GM12878 (cell line): Measurements from ENCODE around the gene RANBP9. TPM values are rescaled to one million over a fixed set of nuclear protein-coding genes. Genes with fewer than 3 reads are reported as not detected.
A peak's percentile ranks its signal among the peaks of the same experiment; 100 is the strongest.

Source experiments
- BCL11A ChIP-seq: IDR thresholded peaks from 2 replicates; pipeline ENCODE4 v1.6.1; 2011; ENCODE audit warnings: low read depth, low read length
- CHD1 ChIP-seq: IDR thresholded peaks from 2 replicates; pipeline ENCODE4 v1.6.1; 2012; ENCODE audit warnings: low read depth, low read length, improper control_type of control experiment
- CREB1 ChIP-seq: IDR thresholded peaks from 2 replicates; pipeline ENCODE4 v1.6.1; 2012; ENCODE audit warnings: low read depth, mild to moderate bottlenecking, inconsistent platforms
- CREM ChIP-seq: IDR thresholded peaks from 2 replicates; pipeline ENCODE4 v1.6.1; 2014; ENCODE audit warnings: antibody characterized with exemption, low read depth
- DPF2 ChIP-seq: fragments of 450-650 bp; IDR thresholded peaks from 2 replicates; pipeline ENCODE4 v1.6.1; 2017; ENCODE audit warnings: mild to moderate bottlenecking
- EGR1 ChIP-seq, 2 experiments: IDR thresholded peaks; 1 replicate in 1 of 2; 2 replicates in 1 of 2; pipeline ENCODE4 v1.6.1; 2011 to 2012; ENCODE audit warnings: low read depth in 2 of 2, low read length in 2 of 2, borderline replicate concordance in 1 of 2, mild to moderate bottlenecking in 1 of 2, moderate library complexity in 1 of 2
- FOXK2 ChIP-seq: fragments of 450-650 bp; IDR thresholded peaks from 2 replicates; pipeline ENCODE4 v1.6.1; 2017; ENCODE audit warnings: mild to moderate bottlenecking, moderate library complexity
- FOXM1 ChIP-seq: IDR thresholded peaks from 2 replicates; pipeline ENCODE4 v1.6.1; 2012; ENCODE audit warnings: low read depth, mild to moderate bottlenecking, inconsistent platforms, low read length, moderate library complexity
- IRF4 ChIP-seq: IDR thresholded peaks from 2 replicates; pipeline ENCODE4 v1.6.1; 2011; ENCODE audit warnings: low read depth, low read length
- KLF5 ChIP-seq: fragments of 450-650 bp; IDR thresholded peaks from 2 replicates; pipeline ENCODE4 v1.6.1; 2014; ENCODE audit warnings: mild to moderate bottlenecking; ENCODE audit not compliant: partially characterized antibody
- LARP7 ChIP-seq: fragments of 450-650 bp; IDR thresholded peaks from 2 replicates; pipeline ENCODE4 v1.6.1; 2017; ENCODE audit warnings: mild to moderate bottlenecking
- MAX ChIP-seq: IDR thresholded peaks from 2 replicates; pipeline ENCODE4 v1.6.1; 2012; ENCODE audit warnings: low read depth, low read length, improper control_type of control experiment
- MYC ChIP-seq: IDR thresholded peaks from 2 replicates; pipeline ENCODE4 v1.6.1; 2011; ENCODE audit warnings: mild to moderate bottlenecking, low read length, moderate library complexity, inconsistent platforms; ENCODE audit not compliant: insufficient read depth, insufficient replicate concordance, insufficient read length, severe bottlenecking
- NKRF ChIP-seq: fragments of 450-650 bp; conservative IDR thresholded peaks from 2 replicates; pipeline ENCODE4 v1.6.1; 2017; ENCODE audit warnings: mild to moderate bottlenecking, moderate library complexity
- NR2F1 ChIP-seq: fragments of 450-650 bp; conservative IDR thresholded peaks from 2 replicates; pipeline ENCODE4 v1.6.1; 2017; ENCODE audit warnings: mild to moderate bottlenecking
- PML ChIP-seq: IDR thresholded peaks from 2 replicates; pipeline ENCODE4 v1.6.1; 2012; ENCODE audit warnings: low read length, inconsistent platforms
- SIN3A ChIP-seq: IDR thresholded peaks from 2 replicates; pipeline ENCODE4 v1.6.1; 2012; ENCODE audit warnings: low read depth, low read length, improper control_type of control experiment
- SREBF2 ChIP-seq: IDR thresholded peaks from 2 replicates; pipeline ENCODE4 v1.6.1; 2012; ENCODE audit warnings: mild to moderate bottlenecking, low read length
- YY1 ChIP-seq: IDR thresholded peaks from 2 replicates; pipeline ENCODE4 v1.6.1; 2011; ENCODE audit warnings: low read depth, mild to moderate bottlenecking, low read length
- ZBTB4 ChIP-seq: fragments of 450-650 bp; formaldehyde crosslinking; IDR thresholded peaks from 2 replicates; pipeline ENCODE4 v1.4.0; 2022; ENCODE audit warnings: mild to moderate bottlenecking, moderate library complexity
- ZNF384 ChIP-seq: IDR thresholded peaks from 2 replicates; pipeline ENCODE4 v1.6.1; 2012; ENCODE audit warnings: low read depth, mild to moderate bottlenecking, low read length, improper control_type of control experiment, borderline replicate concordance
- ZNF592 ChIP-seq: fragments of 450-650 bp; IDR thresholded peaks from 2 replicates; pipeline ENCODE4 v1.6.1; 2017; ENCODE audit warnings: mild to moderate bottlenecking, moderate library complexity
- polyA plus RNA-seq, 11 experiments: library from polyadenylated mRNA; depleted of rRNA in 4 of 11; unstranded in 6 of 11; stranded (reverse) in 5 of 11; fragments of >200 nt; fragmentation: Nextera tagmentation in 4 of 11; fragmentation: Illumina TruSeq in 1 of 11; extraction: Ambion mirVana in 4 of 11; extraction: Trizol in 1 of 11; gene quantifications; 1 replicate in 1 of 11; 2 replicates in 10 of 11; pipeline versions ENCODE4 v1.2.1 to v1.2.3, GENCODE V29; 2011 to 2016; ENCODE audit warnings: inconsistent platforms in 2 of 11, missing spikeins in 2 of 11, low read depth in 1 of 11
- total RNA-seq, 4 experiments: library from RNA; depleted of rRNA in 3 of 4; stranded (reverse); fragments of >200 nt in 3 of 4; fragmentation: Illumina TruSeq in 1 of 4; extraction: Trizol in 1 of 4; gene quantifications; 2 replicates each; pipeline versions ENCODE4 v1.2.1 to v1.2.3, GENCODE V29; 2013 to 2021

The RANBP9 gene
- total and polyA plus RNA-seq, 10 of the 15 experiments (the other 5 are each of a cell fraction or from before 2014, with no cell fraction given), result 3.7 to 43.1 (median 16.2) TPM

- TF ChIP-seq IRF4, result no peak
- TF ChIP-seq ZBTB4 (CRISPR knock-in tag), result no peak
- TF ChIP-seq NKRF, result peak; percentile 30; the same call in 1 of the 2 replicates
- no peak for TF ChIP-seq ZNF384
- 0 out of 2 replicates have a peak, but pooled peaks have one; percentile 7 for TF ChIP-seq CREM
- no peak for TF ChIP-seq DPF2
- no peak for TF ChIP-seq SREBF2
- no peak for TF ChIP-seq BCL11A
- 0 out of 2 replicates have a peak, but pooled peaks have one; percentile 19 for TF ChIP-seq YY1
- TF ChIP-seq NR2F1, result peak; percentile 37; the same call in 1 of the 2 replicates
- TF ChIP-seq ZNF592, result no peak
- TF ChIP-seq PML, result no peak
- no peak for TF ChIP-seq FOXK2
- no peak for TF ChIP-seq CREB1
- TF ChIP-seq EGR1 (IDR thresholded peaks at IDR 0.05; ENCODE audit: borderline replicate concordance in 1 of 2, low read depth in 2 of 2, low read length in 2 of 2), result peak in 1 of 2 experiments; percentile 54; a peak in 1 of 3 replicates
- no peak for TF ChIP-seq MAX
- no peak for TF ChIP-seq FOXM1
- no peak for TF ChIP-seq SIN3A
- TF ChIP-seq KLF5, result no peak
- TF ChIP-seq LARP7, result no peak
- no peak for TF ChIP-seq CHD1
- TF ChIP-seq MYC, result no peak
These were observed 897 bp downstream of the RANBP9 start (continued) for GRCh38 chr6:13710552-13711323.
